ENCODE data around the gene MT3. TPM values are rescaled to one million over a fixed set of nuclear protein-coding genes. Genes with fewer than 3 reads are reported as not detected.

Gene MT3
- total RNA-seq, 1 experiment from 2014 or later, result not detected

DNA sequence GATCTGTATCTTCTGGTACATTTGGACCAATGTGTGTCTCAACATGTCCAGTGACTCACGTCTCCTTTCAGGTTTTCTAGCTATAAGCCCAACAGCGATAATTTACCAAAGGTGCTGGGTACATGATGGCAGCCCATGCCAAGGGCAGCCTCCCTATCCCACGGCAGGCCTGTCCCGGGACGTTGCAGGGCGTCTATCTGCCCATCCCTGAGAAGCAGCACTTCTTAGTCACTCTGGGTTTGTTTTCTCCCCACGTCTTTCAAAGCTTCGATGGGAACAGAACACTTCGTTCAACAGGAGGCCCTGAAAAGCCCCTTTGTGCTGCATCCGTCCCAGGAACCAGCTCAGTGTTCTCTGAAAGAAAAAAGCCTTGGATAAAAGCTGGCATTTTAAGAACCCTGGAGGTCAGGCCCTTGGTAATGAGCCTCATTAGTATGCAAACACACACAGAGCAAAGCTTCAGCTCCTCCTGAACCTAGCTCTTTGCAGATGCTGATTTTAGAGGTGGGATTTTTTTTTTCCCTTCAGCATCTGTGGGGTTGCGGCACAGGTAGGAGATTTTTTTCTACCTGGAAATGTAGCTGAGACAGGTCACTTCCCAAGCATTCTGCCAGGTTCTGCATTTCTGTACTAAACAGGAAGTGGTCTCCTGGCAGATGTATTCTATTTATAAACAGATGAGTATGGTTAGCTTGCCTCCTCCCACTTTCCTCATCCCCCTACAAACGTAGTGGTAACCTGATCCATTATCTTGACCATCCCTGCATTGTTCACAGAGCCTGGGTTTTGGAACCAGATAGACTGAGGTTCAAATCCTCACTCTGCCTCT, 42.0 kb upstream of the MT3 start:
- intact Hi-C loops (cut with micrococcal nuclease), result no loop called here
- no peaks in the 10 kb centered on the region for H3K36me3 Mint-ChIP-seq (ENCODE audit: insufficient read depth, unreplicated experiment)
- H3K9me3 Mint-ChIP-seq (ENCODE audit: unreplicated experiment), result no peaks in the 10 kb centered on the region
- no peak overlapping the region for H3K27ac Mint-ChIP-seq (ENCODE audit: low read depth, unreplicated experiment)
- H3K4me1 Mint-ChIP-seq (ENCODE audit: insufficient read depth, unreplicated experiment), result peaks cover 20% of the 10 kb centered on the region
- BruUV-seq (replicated peaks), result no TSS peak
- CTCF ChIA-PET, result interaction anchor here (0.7 to 2.7 kb wide), 9 partner anchors 26 to 154 kb away, joined by 3 to 11 read pairs (median 4); no protein-coding TSS in a partner anchor
- POLR2A ChIA-PET, result interaction anchor here (0.6 to 3.9 kb wide), 15 partner anchors 15 to 386 kb away, joined by 3 to 40 read pairs (median 5); partner anchors contain the start of genes BBS2, MT1E, MT1X and MT2A
- DNase-seq (ENCODE audit: unreplicated experiment), result peak; percentile 60
- H3K27me3 Mint-ChIP-seq (ENCODE audit: insufficient read depth, unreplicated experiment), result no peaks in the 10 kb centered on the region
- TF ChIP-seq, protein P1, sequence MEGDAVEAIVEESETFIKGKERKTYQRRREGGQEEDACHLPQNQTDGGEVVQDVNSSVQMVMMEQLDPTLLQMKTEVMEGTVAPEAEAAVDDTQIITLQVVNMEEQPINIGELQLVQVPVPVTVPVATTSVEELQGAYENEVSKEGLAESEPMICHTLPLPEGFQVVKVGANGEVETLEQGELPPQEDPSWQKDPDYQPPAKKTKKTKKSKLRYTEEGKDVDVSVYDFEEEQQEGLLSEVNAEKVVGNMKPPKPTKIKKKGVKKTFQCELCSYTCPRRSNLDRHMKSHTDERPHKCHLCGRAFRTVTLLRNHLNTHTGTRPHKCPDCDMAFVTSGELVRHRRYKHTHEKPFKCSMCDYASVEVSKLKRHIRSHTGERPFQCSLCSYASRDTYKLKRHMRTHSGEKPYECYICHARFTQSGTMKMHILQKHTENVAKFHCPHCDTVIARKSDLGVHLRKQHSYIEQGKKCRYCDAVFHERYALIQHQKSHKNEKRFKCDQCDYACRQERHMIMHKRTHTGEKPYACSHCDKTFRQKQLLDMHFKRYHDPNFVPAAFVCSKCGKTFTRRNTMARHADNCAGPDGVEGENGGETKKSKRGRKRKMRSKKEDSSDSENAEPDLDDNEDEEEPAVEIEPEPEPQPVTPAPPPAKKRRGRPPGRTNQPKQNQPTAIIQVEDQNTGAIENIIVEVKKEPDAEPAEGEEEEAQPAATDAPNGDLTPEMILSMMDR (IDR thresholded peaks at IDR 0.05; ENCODE audit: unreplicated experiment), result no peak
- no peak overlapping the region for H3K4me3 Mint-ChIP-seq (ENCODE audit: unreplicated experiment)

DNA sequence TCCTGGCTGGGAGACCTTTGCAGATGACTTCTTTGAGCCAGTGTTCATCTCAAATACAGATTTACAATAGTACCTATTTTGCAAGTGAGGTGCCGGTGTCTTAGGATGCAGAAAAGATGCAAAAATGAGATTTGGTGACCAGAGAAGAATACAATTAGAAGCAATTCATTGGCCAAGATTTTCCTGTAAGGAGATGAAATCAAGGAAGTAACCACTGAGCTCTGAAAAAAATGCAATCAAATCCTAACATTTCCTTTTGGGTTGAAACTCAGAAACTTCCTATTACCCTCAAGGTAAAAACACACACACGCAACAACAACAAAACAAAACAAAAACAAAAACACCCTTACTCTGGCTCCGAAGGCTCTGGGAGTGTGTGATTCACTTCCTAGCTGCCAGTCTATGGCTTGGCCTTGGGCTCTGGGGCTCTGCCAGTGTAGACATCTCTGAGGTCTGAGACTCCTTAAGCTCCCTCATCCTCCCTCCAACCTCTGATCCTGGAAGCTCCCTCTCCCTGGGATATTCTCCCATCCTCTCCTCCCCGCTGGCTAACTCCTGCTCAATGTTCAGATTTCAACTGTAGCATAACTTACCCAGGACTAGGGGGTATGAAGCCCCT, 41.3 kb upstream of the MT3 start:
- TF ChIP-seq, protein P1 (IDR thresholded peaks at IDR 0.05; ENCODE audit: unreplicated experiment), result no peak

DNA sequence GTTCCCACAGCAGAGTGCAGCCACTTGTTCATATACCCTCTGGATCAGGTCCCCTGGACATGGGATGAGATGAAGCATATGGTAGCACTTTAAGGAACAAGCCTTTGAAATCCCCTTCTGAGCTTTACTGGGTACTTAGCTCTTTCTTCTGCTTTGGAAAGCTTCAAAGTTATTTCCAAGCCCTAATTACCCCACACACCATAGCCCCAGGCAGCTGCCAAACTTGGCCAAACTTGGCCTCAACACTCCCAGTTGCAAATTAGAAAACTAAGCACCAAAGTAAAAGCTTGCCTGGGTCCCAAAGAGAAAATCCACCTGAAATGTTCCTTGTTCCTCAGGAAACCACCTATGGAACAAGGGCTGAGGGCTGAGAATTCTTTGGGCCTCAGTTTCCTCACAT, 40.2 kb upstream of the MT3 start:
- TF ChIP-seq, protein P1 (IDR thresholded peaks at IDR 0.05; ENCODE audit: unreplicated experiment), result no peak
- intact Hi-C loops (cut with micrococcal nuclease), result no loop called here
- peaks cover 7% of the 10 kb centered on the region for H3K9me3 Mint-ChIP-seq (ENCODE audit: unreplicated experiment)
- H3K27me3 Mint-ChIP-seq (ENCODE audit: insufficient read depth, unreplicated experiment), result peaks cover 9% of the 10 kb centered on the region
- no peak for DNase-seq (ENCODE audit: unreplicated experiment)
- ChIA-PET CTCF (interaction anchor here (0.6 to 1.4 kb wide), 3 partner anchors 16 to 153 kb away, joined by 3 to 4 read pairs (median 4); partner anchors contain the start of gene MT4), POLR2A (interaction anchor here (3.9 kb wide), 1 partner anchor 30 kb away, joined by 40 read pairs; the partner anchor contains the start of gene BBS2)
- no TSS peak for BruUV-seq (replicated peaks)
- H3K27ac Mint-ChIP-seq (ENCODE audit: low read depth, unreplicated experiment), result no peak overlapping the region
- H3K4me3 Mint-ChIP-seq (ENCODE audit: unreplicated experiment), result no peak overlapping the region
- H3K36me3 Mint-ChIP-seq (ENCODE audit: insufficient read depth, unreplicated experiment), result no peaks in the 10 kb centered on the region
- H3K4me1 Mint-ChIP-seq (ENCODE audit: insufficient read depth, unreplicated experiment), result peaks cover 21% of the 10 kb centered on the region

More for the DNA sequence above, 41.3 kb upstream of the MT3 start:
- no TSS peak for BruUV-seq (replicated peaks)
- CTCF ChIA-PET, result interaction anchor here (0.6 to 2.7 kb wide), 8 partner anchors 27 to 238 kb away, joined by 3 to 11 read pairs (median 4); no protein-coding TSS in a partner anchor
- no peaks in the 10 kb centered on the region for H3K27me3 Mint-ChIP-seq (ENCODE audit: insufficient read depth, unreplicated experiment)
- POLR2A ChIA-PET, result interaction anchor here (0.6 to 3.9 kb wide), 10 partner anchors 28 to 385 kb away, joined by 3 to 40 read pairs (median 7); partner anchors contain the start of genes BBS2, MT1E, MT1X and MT2A
- H3K9me3 Mint-ChIP-seq (ENCODE audit: unreplicated experiment), result no peaks in the 10 kb centered on the region
- peak; percentile 5 for DNase-seq (ENCODE audit: unreplicated experiment)
- no peaks in the 10 kb centered on the region for H3K36me3 Mint-ChIP-seq (ENCODE audit: insufficient read depth, unreplicated experiment)
- no peak overlapping the region for H3K27ac Mint-ChIP-seq (ENCODE audit: low read depth, unreplicated experiment)
- peaks cover 21% of the 10 kb centered on the region for H3K4me1 Mint-ChIP-seq (ENCODE audit: insufficient read depth, unreplicated experiment)
- intact Hi-C loops (cut with micrococcal nuclease), result no loop called here
- no peak overlapping the region for H3K4me3 Mint-ChIP-seq (ENCODE audit: unreplicated experiment)
